PC-9 (cell line): Measurements from ENCODE around the gene ESR1.

Source experiments
- CTCF ChIP-seq: fragments of 200-600 bp; sonication (generic); conservative IDR thresholded peaks from 2 replicates; pipeline ENCODE4 v1.6.1; 2017; ENCODE audit warnings: mixed run types, antibody characterized with exemption, mild to moderate bottlenecking, moderate library complexity
- EZH2 ChIP-seq: fragments of 200-600 bp; sonication (generic); IDR thresholded peaks from 2 replicates; pipeline ENCODE4 v1.8.0; 2017; ENCODE audit warnings: antibody characterized with exemption, low read depth

- no peak for TF ChIP-seq EZH2
- no peak for TF ChIP-seq CTCF
These were observed 44.7 kb upstream of the ESR1 start for GRCh38 chr6:151762817-151763216.
